ENCODE data around the gene OTOP3.
"Not testable (repeated sequence)": the region's sequence is repeated elsewhere in the genome, so short reads cannot be mapped to it uniquely, and the experiment has no call there.

The OTOP3 gene

DNA sequence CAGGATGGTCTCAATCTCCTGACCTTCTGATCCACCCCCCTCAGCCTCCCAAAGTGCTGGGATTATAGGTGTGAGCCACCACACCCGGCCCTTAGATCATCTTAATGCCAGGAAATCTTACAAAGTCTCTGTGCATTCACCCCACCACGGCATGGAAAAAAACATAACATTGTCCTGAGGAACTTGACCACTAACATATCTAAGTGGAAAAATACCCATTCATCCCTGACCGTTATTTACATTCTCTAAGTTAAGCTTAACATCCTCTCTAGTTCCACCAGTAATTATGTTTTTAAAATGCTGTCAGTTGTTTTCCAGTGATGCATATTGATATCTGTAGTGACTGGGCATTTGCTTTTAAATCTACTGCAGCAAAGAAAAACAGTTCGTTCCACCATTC is 40.2 kb downstream of the OTOP3 start:
- no peak for DNase-seq (ENCODE audit: extremely low read depth, low read depth)
- TF ChIP-seq, protein P1, sequence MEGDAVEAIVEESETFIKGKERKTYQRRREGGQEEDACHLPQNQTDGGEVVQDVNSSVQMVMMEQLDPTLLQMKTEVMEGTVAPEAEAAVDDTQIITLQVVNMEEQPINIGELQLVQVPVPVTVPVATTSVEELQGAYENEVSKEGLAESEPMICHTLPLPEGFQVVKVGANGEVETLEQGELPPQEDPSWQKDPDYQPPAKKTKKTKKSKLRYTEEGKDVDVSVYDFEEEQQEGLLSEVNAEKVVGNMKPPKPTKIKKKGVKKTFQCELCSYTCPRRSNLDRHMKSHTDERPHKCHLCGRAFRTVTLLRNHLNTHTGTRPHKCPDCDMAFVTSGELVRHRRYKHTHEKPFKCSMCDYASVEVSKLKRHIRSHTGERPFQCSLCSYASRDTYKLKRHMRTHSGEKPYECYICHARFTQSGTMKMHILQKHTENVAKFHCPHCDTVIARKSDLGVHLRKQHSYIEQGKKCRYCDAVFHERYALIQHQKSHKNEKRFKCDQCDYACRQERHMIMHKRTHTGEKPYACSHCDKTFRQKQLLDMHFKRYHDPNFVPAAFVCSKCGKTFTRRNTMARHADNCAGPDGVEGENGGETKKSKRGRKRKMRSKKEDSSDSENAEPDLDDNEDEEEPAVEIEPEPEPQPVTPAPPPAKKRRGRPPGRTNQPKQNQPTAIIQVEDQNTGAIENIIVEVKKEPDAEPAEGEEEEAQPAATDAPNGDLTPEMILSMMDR (IDR thresholded peaks at IDR 0.05; ENCODE audit: low read depth, low read length), result no peak

DNA sequence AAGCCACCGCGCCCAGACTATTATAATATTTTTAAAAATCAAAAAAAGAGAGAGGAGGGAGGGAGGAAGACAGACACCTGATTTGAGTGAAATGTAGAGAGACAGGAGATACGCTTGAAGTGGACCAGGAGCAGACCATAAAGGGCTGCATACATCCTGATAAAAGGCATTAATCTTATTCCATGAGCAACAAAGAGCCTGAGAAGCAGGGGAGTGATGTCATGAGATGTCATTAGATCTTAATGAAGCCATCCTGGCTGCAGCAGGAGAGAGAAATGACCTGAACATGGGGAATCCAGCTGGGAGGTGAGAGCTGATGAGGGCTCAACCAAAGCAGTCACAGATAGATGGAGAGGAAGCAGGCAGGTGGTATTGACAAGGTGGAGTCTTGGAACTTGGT is 42.1 kb downstream of the OTOP3 start:
- no peak for DNase-seq (ENCODE audit: extremely low read depth, low read depth)
- TF ChIP-seq, protein P1 (IDR thresholded peaks at IDR 0.05; ENCODE audit: low read depth, low read length), result no peak

DNA sequence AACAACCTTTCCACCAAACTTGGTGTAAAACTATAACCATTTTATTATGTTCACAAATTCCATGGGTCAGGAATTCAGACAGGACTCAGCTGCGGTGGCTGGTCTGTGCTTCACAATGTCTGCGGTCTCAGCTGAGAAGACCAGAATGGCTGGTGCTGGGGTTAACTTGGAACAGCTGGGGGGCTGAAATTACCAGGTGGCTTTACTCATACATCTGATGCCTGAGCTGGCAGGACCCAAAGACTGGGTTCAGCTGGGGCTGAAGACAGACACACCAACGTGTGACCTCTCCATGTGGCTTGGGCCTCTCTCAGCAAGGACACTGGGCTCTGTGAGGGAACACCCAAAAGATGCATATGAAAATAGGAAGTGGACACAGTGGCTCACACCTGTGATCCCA is 42.5 kb downstream of the OTOP3 start:
- TF ChIP-seq, protein P1 (IDR thresholded peaks at IDR 0.05; ENCODE audit: low read depth, low read length), result no peak
- no peak for DNase-seq (ENCODE audit: extremely low read depth, low read depth)

DNA sequence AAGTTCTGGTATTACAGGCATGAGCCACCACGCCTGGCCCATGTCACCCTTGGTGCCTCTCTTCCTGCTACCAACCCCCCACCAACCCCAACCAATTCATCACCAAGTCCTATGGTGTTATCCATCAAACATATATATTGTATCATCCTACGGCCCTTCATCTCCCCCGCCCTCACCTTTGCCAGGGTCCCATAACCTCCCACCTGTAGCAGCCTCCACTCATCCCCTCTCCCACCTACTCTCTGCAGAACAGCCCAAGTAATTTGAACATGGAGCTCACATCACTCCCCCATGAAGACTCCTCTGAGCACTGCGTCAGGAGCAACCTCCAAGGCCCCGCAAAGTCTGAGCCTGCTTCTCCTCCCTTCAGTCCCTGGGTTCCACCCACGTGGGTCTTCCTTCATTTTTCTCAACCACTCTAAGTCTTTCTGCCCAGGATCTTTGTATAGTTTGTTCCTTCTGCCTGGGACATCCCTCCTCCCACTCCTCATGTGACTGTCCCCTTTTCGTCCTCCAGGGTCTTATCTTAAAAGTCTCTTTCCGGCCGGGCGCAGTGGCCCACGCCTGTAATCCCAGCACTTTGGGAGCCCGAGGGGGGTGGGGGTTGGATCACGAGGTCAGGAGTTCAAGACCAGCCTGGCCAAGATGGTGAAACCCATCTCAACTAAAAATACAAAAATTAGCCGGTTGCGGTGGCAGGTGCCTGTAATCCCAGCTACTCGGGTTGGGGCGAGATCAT is 43.9 kb downstream of the OTOP3 start:
- TF ChIP-seq, protein P1 (IDR thresholded peaks at IDR 0.05; ENCODE audit: low read depth, low read length), result no peak
- DNase-seq (ENCODE audit: extremely low read depth, low read depth), result no peak

DNA sequence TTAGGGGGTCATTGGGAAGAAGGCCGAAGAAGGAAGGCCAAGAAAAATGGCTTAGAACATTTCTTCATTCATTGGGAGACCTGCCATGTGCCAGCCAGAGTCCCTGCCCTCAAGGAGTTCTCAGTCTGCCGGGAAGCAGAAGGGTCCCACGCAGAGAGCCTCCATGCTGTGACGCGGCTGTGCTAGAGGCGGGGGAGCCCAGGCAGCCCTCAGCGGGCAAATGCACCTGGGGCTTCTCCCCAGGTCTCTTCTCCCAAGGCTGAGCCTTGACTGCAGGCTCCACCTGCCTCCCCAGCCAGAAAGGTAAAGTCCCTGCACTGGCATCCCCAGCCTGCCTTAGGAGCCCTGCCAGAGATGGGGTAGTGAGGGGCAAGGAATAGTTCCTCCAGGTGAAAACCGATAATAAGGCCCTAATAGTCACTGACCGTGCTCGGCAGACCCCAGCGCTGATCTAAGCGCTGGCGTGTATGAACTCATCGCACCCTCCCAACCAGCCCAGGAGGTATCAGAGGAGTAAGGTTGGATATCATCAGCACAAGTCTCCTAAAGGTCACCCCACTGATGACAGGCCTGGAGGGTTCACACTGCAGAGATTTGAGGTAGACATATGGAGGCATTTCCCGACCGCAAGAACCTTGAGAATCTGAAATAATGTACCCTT is 45.8 kb downstream of the OTOP3 start:
- TF ChIP-seq, protein P1 (IDR thresholded peaks at IDR 0.05; ENCODE audit: low read depth, low read length), result no peak
- no peak for DNase-seq (ENCODE audit: extremely low read depth, low read depth)

DNA sequence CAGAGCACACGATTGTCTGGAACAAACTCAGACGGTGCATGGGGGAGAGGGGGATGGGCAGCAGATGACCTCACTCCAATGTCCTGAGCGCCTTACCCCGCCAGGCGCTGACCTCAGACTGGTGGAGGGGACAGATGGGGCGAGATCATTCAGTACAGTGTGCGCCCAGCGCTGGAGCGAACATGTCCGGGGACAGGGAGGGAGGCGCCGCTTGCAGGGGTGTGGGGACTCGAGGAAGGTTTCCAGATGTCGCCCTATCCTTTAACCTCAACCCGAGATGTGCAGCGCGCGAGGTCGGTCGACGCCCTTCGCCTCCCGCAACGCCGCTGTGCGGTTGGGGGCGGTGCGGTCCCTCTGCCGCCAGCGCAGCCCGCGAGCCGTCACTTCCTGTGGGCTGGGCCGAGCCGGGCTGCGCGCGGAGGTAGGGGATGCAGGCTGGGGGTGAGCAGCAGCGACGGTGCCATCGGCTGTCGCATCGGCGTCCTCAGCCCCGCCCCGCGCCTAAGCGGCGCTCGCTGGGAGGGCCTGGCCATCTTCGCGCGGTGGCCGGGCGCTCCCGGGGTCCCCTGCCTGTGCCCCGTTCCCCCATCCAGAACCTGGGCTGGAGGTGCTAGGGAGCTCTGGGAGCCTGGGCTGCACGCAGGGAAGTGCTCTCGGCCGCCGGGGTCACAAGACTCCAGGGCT is 46.4 kb downstream of the OTOP3 start:
- TF ChIP-seq, protein P1 (IDR thresholded peaks at IDR 0.05; ENCODE audit: low read depth, low read length), result no peak
- no peak for DNase-seq (ENCODE audit: extremely low read depth, low read depth)

DNA sequence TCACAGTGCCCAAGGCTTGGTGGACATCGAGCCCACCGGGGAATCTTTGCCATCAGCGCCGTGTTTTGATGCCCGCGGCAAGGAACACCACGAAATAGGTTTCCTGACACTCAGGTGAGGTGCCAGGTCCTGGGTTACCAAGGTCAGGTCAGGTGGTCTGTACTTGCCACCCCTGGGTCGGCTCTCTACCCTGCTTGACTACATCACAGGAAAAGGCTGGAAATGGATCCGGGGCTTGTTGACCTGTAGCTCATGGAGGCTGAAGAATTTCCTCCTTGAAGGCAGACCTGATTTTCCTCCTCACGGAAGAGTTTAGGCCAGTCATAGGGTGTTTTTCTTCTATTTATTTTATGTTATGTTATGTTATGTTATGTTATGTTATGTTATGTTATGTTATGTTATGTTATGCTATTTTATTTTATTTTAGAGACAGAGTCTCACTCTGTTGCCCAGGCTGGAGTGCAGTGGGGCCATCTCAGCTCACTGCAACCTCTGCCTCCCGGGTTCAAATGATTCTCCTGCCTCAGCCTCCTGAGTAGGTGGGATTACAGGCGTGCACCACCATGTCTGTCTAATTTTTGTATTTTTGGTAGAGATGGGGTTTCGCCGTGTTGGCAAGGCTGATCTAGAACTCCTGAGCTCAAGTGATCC is 47.1 kb downstream of the OTOP3 start:
- not testable (repeated sequence) for DNase-seq (ENCODE audit: extremely low read depth, low read depth)

Measured in AG09319 (cell line).